ENCODE results near the gene BORCS8.

DNA sequence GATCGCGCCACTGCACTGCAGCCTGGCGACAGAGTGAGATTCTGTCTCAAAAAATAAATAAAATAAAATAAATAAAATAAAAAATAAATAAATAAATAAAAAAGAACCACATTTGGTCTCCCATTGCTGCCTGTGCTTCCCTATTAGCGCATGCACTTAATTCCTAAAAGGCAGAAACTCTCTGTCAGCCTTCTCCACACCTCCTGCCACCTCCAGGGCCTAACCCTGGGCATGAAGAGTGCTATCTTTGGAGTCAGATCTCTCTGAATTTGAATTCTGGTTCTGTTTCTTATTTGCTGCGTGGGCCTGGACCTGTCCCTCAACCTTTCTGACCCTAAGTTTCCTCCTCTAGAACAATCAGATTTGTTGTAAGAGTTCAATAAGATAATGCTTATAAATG lies 31.1 kb upstream of the BORCS8 start:
- TF ChIP-seq, protein P1, sequence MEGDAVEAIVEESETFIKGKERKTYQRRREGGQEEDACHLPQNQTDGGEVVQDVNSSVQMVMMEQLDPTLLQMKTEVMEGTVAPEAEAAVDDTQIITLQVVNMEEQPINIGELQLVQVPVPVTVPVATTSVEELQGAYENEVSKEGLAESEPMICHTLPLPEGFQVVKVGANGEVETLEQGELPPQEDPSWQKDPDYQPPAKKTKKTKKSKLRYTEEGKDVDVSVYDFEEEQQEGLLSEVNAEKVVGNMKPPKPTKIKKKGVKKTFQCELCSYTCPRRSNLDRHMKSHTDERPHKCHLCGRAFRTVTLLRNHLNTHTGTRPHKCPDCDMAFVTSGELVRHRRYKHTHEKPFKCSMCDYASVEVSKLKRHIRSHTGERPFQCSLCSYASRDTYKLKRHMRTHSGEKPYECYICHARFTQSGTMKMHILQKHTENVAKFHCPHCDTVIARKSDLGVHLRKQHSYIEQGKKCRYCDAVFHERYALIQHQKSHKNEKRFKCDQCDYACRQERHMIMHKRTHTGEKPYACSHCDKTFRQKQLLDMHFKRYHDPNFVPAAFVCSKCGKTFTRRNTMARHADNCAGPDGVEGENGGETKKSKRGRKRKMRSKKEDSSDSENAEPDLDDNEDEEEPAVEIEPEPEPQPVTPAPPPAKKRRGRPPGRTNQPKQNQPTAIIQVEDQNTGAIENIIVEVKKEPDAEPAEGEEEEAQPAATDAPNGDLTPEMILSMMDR (IDR thresholded peaks at IDR 0.05): no peak
- TF ChIP-seq POLR2A (IDR thresholded peaks at IDR 0.05): no peak
